Measurements from ENCODE around the gene CHRM2.

Gene CHRM2

GRCh38 chr7:136966825-136967224 lies 98.4 kb downstream of the CHRM2 start:
- Histone ChIP-seq H3K9me3 (ENCODE audit: control extremely low read depth in 1 of 5, control insufficient read depth in 4 of 5, insufficient read depth in 2 of 5, low read depth in 1 of 5, low read length in 4 of 5) (no peaks in the 10 kb centered on the region), H3K4me3 (ENCODE audit: control insufficient read depth in 1 of 7, extremely low read depth in 1 of 7, insufficient read depth in 4 of 7, low read depth in 2 of 7, low read length in 6 of 7) (no peak overlapping the region), H3K36me3 (ENCODE audit: control insufficient read depth in 4 of 4, insufficient read depth in 4 of 4, low read length in 3 of 4) (no peaks in the 10 kb centered on the region), H3K4me1 (ENCODE audit: control extremely low read depth in 1 of 4, control insufficient read depth in 4 of 4, insufficient read depth in 4 of 4, low read length in 3 of 4) (no peaks in the 10 kb centered on the region), H3K27ac (ENCODE audit: insufficient read depth in 1 of 2, low read depth in 1 of 2, low read length in 2 of 2, poor library complexity in 1 of 2, severe bottlenecking in 2 of 2) (no peak overlapping the region), H3K27me3 (replicated peaks in 2 of 5; ENCODE audit: control insufficient read depth in 4 of 5, insufficient read depth in 5 of 5, low read length in 4 of 5) (no peaks in the 10 kb centered on the region)
- CTCF ChIA-PET: no interaction called here
- DNase-seq: no peak
- no CpG with 5 or more reads among the region's 1 CpG for WGBS (ENCODE audit: insufficient coverage)
- POLR2A ChIA-PET: no interaction called here

DNA sequence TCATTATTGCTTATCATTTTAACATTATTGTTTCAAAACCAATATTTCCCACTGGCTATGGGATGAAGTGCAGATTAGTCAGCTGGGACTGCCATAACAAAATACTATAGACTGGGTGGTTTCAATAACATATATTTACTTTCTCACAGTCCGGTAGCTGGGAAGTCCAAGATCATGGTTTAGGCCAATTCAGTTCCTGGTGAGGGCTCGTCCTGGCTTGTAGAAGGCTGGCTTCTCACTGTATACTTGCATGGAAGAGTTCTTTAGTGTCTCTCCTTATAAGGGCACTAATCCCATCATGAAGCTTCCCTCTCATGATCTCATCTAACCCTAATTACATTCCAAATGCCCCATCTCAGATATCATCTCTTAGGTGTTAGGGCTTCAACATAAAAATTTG lies 101.3 kb downstream of the CHRM2 start:
- no peaks in the 10 kb centered on the region for H3K36me3 ChIP-seq (ENCODE audit: control insufficient read depth in 4 of 4, insufficient read depth in 4 of 4, low read length in 3 of 4)
- POLR2A ChIA-PET: no interaction called here
- H3K27me3 ChIP-seq (replicated peaks in 2 of 5; ENCODE audit: control insufficient read depth in 4 of 5, insufficient read depth in 5 of 5, low read length in 4 of 5): no peaks in the 10 kb centered on the region
- H3K4me3 ChIP-seq (ENCODE audit: control insufficient read depth in 1 of 7, extremely low read depth in 1 of 7, insufficient read depth in 4 of 7, low read depth in 2 of 7, low read length in 6 of 7): no peak overlapping the region
- 50% methylated on average over 2 of the region's 2 CpGs for WGBS (ENCODE audit: insufficient coverage)
- H3K27ac ChIP-seq (ENCODE audit: insufficient read depth in 1 of 2, low read depth in 1 of 2, low read length in 2 of 2, poor library complexity in 1 of 2, severe bottlenecking in 2 of 2): no peak overlapping the region
- DNase-seq: no peak
- H3K4me1 ChIP-seq (ENCODE audit: control extremely low read depth in 1 of 4, control insufficient read depth in 4 of 4, insufficient read depth in 4 of 4, low read length in 3 of 4): no peaks in the 10 kb centered on the region
- CTCF ChIA-PET: no interaction called here
- no peaks in the 10 kb centered on the region for H3K9me3 ChIP-seq (ENCODE audit: control extremely low read depth in 1 of 5, control insufficient read depth in 4 of 5, insufficient read depth in 2 of 5, low read depth in 1 of 5, low read length in 4 of 5)

- POLR2A ChIA-PET: no interaction called here
- Histone ChIP-seq H3K27ac (ENCODE audit: insufficient read depth in 1 of 2, low read depth in 1 of 2, low read length in 2 of 2, poor library complexity in 1 of 2, severe bottlenecking in 2 of 2) (no peak overlapping the region), H3K27me3 (replicated peaks in 2 of 5; ENCODE audit: control insufficient read depth in 4 of 5, insufficient read depth in 5 of 5, low read length in 4 of 5) (no peaks in the 10 kb centered on the region)
These were observed 103.3 kb downstream of the CHRM2 start for GRCh38 chr7:136971776-136972175.

DNA sequence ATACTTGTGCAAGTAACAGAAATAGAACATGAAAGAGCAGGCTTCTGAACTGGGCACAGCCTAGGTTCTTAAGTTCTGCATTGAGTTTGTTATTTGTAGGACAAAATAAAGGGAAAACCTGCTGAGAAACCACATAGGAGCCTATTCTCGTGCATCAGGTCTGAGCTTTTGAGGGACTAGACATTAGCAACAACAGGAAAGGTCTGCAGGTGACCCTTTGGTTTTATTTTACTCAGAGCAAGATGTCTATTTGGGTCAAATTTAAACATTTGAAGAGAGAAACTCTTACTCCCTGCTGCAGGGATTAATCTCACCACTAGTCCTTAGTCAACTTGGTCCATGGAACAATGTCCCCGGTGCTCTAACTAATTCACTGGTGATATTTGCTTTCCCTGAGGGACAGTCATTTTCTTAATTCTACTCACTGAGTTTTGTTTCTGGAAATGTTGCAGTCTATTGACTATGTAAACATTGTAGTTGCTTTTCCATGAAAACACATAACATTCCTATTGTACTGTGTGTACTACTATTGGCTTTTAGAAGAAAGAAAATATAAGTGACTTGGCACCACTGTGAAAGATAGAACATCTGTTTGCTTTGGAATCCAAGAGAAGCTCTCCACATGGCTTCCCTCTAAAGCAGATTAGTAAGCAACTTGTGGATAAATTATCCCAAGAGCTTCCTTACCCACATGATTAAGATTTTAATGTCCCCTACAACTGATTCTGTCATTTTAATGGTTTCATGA lies 108.2 kb downstream of the CHRM2 start:
- Histone ChIP-seq H3K27me3 (replicated peaks in 2 of 5; ENCODE audit: control insufficient read depth in 4 of 5, insufficient read depth in 5 of 5, low read length in 4 of 5) (no peaks in the 10 kb centered on the region), H3K36me3 (ENCODE audit: control insufficient read depth in 4 of 4, insufficient read depth in 4 of 4, low read length in 3 of 4) (no peaks in the 10 kb centered on the region), H3K9me3 (ENCODE audit: control extremely low read depth in 1 of 5, control insufficient read depth in 4 of 5, insufficient read depth in 2 of 5, low read depth in 1 of 5, low read length in 4 of 5) (no peaks in the 10 kb centered on the region), H3K4me3 (ENCODE audit: control insufficient read depth in 1 of 7, extremely low read depth in 1 of 7, insufficient read depth in 4 of 7, low read depth in 2 of 7, low read length in 6 of 7) (no peak overlapping the region), H3K4me1 (ENCODE audit: control extremely low read depth in 1 of 4, control insufficient read depth in 4 of 4, insufficient read depth in 4 of 4, low read length in 3 of 4) (no peaks in the 10 kb centered on the region), H3K27ac (ENCODE audit: insufficient read depth in 1 of 2, low read depth in 1 of 2, low read length in 2 of 2, poor library complexity in 1 of 2, severe bottlenecking in 2 of 2) (no peak overlapping the region)
- DNase-seq: no peak
- CTCF ChIA-PET: no interaction called here
- 0% methylated on average over 1 of the region's 2 CpGs for WGBS (ENCODE audit: insufficient coverage)
- POLR2A ChIA-PET: no interaction called here

More at GRCh38 chr7:136971776-136972175, 103.3 kb downstream of the CHRM2 start:
- H3K4me1 ChIP-seq (ENCODE audit: control extremely low read depth in 1 of 4, control insufficient read depth in 4 of 4, insufficient read depth in 4 of 4, low read length in 3 of 4): no peaks in the 10 kb centered on the region
- no peaks in the 10 kb centered on the region for H3K9me3 ChIP-seq (ENCODE audit: control extremely low read depth in 1 of 5, control insufficient read depth in 4 of 5, insufficient read depth in 2 of 5, low read depth in 1 of 5, low read length in 4 of 5)
- WGBS (ENCODE audit: insufficient coverage): no CpG with 5 or more reads among the region's 2 CpGs
- H3K4me3 ChIP-seq (ENCODE audit: control insufficient read depth in 1 of 7, extremely low read depth in 1 of 7, insufficient read depth in 4 of 7, low read depth in 2 of 7, low read length in 6 of 7): no peak overlapping the region
- CTCF ChIA-PET: no interaction called here
- H3K36me3 ChIP-seq (ENCODE audit: control insufficient read depth in 4 of 4, insufficient read depth in 4 of 4, low read length in 3 of 4): no peaks in the 10 kb centered on the region
- no peak for DNase-seq

GRCh38 chr7:136993377-136993776 lies 124.9 kb downstream of the CHRM2 start:
- H3K36me3 ChIP-seq (ENCODE audit: control insufficient read depth in 4 of 4, insufficient read depth in 4 of 4, low read length in 3 of 4): no peaks in the 10 kb centered on the region
- no peaks in the 10 kb centered on the region for H3K4me1 ChIP-seq (ENCODE audit: control extremely low read depth in 1 of 4, control insufficient read depth in 4 of 4, insufficient read depth in 4 of 4, low read length in 3 of 4)
- no peak overlapping the region for H3K27ac ChIP-seq (ENCODE audit: insufficient read depth in 1 of 2, low read depth in 1 of 2, low read length in 2 of 2, poor library complexity in 1 of 2, severe bottlenecking in 2 of 2)
- 94% methylated on average over 2 of the region's 3 CpGs for WGBS (ENCODE audit: insufficient coverage)
- CTCF ChIA-PET: interaction anchor here (1.2 kb wide), 1 partner anchor 33 kb away, joined by 3 read pairs; no protein-coding TSS in a partner anchor
- no peak for DNase-seq
- no peak overlapping the region for H3K4me3 ChIP-seq (ENCODE audit: control insufficient read depth in 1 of 7, extremely low read depth in 1 of 7, insufficient read depth in 4 of 7, low read depth in 2 of 7, low read length in 6 of 7)
- H3K27me3 ChIP-seq (replicated peaks in 2 of 5; ENCODE audit: control insufficient read depth in 4 of 5, insufficient read depth in 5 of 5, low read length in 4 of 5): no peaks in the 10 kb centered on the region
- no peaks in the 10 kb centered on the region for H3K9me3 ChIP-seq (ENCODE audit: control extremely low read depth in 1 of 5, control insufficient read depth in 4 of 5, insufficient read depth in 2 of 5, low read depth in 1 of 5, low read length in 4 of 5)
- POLR2A ChIA-PET: no interaction called here

DNA sequence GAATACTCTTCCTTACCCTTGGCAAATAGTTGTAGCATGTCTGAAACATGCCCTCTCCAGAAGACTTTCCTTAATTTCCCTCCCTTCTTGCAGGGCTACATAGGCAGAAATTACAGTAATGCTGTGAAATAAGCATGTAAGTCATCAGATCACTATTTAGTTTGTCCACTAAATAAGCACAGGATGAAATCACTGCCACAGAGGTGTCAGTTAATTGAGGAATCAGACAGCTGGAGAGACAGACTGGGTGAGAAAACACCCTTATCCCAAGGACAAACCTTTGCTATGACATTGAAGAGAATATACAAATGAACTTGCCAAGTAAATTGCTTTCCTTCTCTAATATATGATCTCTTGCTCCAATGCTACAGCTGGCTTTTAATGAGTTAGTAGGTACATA lies 129.3 kb downstream of the CHRM2 start:
- no peaks in the 10 kb centered on the region for H3K9me3 ChIP-seq (ENCODE audit: control extremely low read depth in 1 of 5, control insufficient read depth in 4 of 5, insufficient read depth in 2 of 5, low read depth in 1 of 5, low read length in 4 of 5)
- H3K4me3 ChIP-seq (ENCODE audit: control insufficient read depth in 1 of 7, extremely low read depth in 1 of 7, insufficient read depth in 4 of 7, low read depth in 2 of 7, low read length in 6 of 7): no peak overlapping the region
- H3K36me3 ChIP-seq (ENCODE audit: control insufficient read depth in 4 of 4, insufficient read depth in 4 of 4, low read length in 3 of 4): no peaks in the 10 kb centered on the region
- H3K4me1 ChIP-seq (ENCODE audit: control extremely low read depth in 1 of 4, control insufficient read depth in 4 of 4, insufficient read depth in 4 of 4, low read length in 3 of 4): no peaks in the 10 kb centered on the region
- CTCF ChIA-PET: no interaction called here
- DNase-seq: no peak
- no peak overlapping the region for H3K27ac ChIP-seq (ENCODE audit: insufficient read depth in 1 of 2, low read depth in 1 of 2, low read length in 2 of 2, poor library complexity in 1 of 2, severe bottlenecking in 2 of 2)
- POLR2A ChIA-PET: no interaction called here
- no peaks in the 10 kb centered on the region for H3K27me3 ChIP-seq (replicated peaks in 2 of 5; ENCODE audit: control insufficient read depth in 4 of 5, insufficient read depth in 5 of 5, low read length in 4 of 5)

DNA sequence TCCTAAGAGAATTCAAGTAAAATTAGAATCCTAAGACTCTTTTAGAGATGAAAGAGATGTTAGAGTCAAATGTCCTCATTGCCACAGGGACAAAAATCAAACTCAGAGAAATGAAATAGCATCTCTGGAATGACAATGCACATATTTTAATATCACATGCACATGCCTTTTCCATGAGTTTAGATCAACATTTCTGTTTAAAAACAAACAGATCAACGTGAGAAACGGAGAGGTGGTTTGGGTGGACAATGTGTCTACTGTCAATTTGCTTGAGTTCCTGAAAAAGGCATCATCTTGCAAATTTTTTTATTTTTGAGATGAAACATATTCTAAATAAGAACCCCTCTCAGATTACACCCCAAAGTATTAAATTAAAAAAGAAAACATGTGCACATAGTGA lies 130.0 kb downstream of the CHRM2 start:
- Histone ChIP-seq H3K4me3 (ENCODE audit: control insufficient read depth in 1 of 7, extremely low read depth in 1 of 7, insufficient read depth in 4 of 7, low read depth in 2 of 7, low read length in 6 of 7) (no peak overlapping the region), H3K27ac (ENCODE audit: insufficient read depth in 1 of 2, low read depth in 1 of 2, low read length in 2 of 2, poor library complexity in 1 of 2, severe bottlenecking in 2 of 2) (no peak overlapping the region), H3K9me3 (ENCODE audit: control extremely low read depth in 1 of 5, control insufficient read depth in 4 of 5, insufficient read depth in 2 of 5, low read depth in 1 of 5, low read length in 4 of 5) (no peaks in the 10 kb centered on the region), H3K27me3 (replicated peaks in 2 of 5; ENCODE audit: control insufficient read depth in 4 of 5, insufficient read depth in 5 of 5, low read length in 4 of 5) (no peaks in the 10 kb centered on the region), H3K4me1 (ENCODE audit: control extremely low read depth in 1 of 4, control insufficient read depth in 4 of 4, insufficient read depth in 4 of 4, low read length in 3 of 4) (no peaks in the 10 kb centered on the region), H3K36me3 (ENCODE audit: control insufficient read depth in 4 of 4, insufficient read depth in 4 of 4, low read length in 3 of 4) (no peaks in the 10 kb centered on the region)
- WGBS (ENCODE audit: insufficient coverage): no CpG with 5 or more reads among the region's 2 CpGs
- CTCF ChIA-PET: no interaction called here
- no peak for DNase-seq
- POLR2A ChIA-PET: no interaction called here
